Measurements from ENCODE around the gene UBE2M. TPM values are rescaled to one million over a fixed set of nuclear protein-coding genes. Genes with fewer than 3 reads are reported as not detected.

UBE2M gene
- total and polyA plus RNA-seq, 4 experiments from 2014 or later, result 12.4 to 58.3 (median 39.5) TPM

Small RNA genes lying within 50 kb of the gene (microRNA-seq; reads per million reads assigned to microRNA genes)
- not detected for gene MIR6807 (ENCODE audit: borderline microRNAs expressed, borderline number of aligned reads, borderline replicate concordance)

Other genes with a start within 250 kb of the UBE2M start
- gene ZSCAN22, start 231.6 kb downstream of the UBE2M start, total RNA-seq, result 1 to 10 TPM; 5.0 to 5.3 TPM
- gene ZSCAN22, start 231.6 kb downstream of the UBE2M start, polyA plus RNA-seq, result 1 to 10 TPM in 1 of 2 donors, under 1 TPM in 1; 0.36 to 3.5 TPM
- 10 to 100 TPM; 15.8 to 19.0 TPM for gene A1BG, start 205.1 kb downstream of the UBE2M start, total RNA-seq
- gene A1BG, start 205.1 kb downstream of the UBE2M start, polyA plus RNA-seq, result 10 to 100 TPM; 44.7 to 47.9 TPM
- 1 to 10 TPM; 1.7 to 2.0 TPM for gene ZNF497, start 195.9 kb downstream of the UBE2M start, total RNA-seq
- gene ZNF497, start 195.9 kb downstream of the UBE2M start, polyA plus RNA-seq, result 1 to 10 TPM in 1 of 2 donors, under 1 TPM in 1; 0.46 to 1.2 TPM
- gene ZNF837, start 177.6 kb downstream of the UBE2M start, total RNA-seq, result 1 to 10 TPM; 3.4 to 3.5 TPM
- gene ZNF837, start 177.6 kb downstream of the UBE2M start, polyA plus RNA-seq, result 1 to 10 TPM; 3.8 to 4.6 TPM
- 1,000 to 10,000 TPM; 1,267 to 1,360 TPM for gene RPS5, start 171.3 kb downstream of the UBE2M start, total RNA-seq
- gene RPS5, start 171.3 kb downstream of the UBE2M start, polyA plus RNA-seq, result 1,000 to 10,000 TPM; 1,172 to 1,304 TPM
- under 1 TPM in 1 of 2 experiments, not detected in 1; 0.47 TPM for gene RNF225, start 163.0 kb downstream of the UBE2M start, total RNA-seq
- gene RNF225, start 163.0 kb downstream of the UBE2M start, polyA plus RNA-seq, result not detected
- 10 to 100 TPM; 10.3 to 10.7 TPM for gene ZNF584, start 150.0 kb downstream of the UBE2M start, total RNA-seq
- gene ZNF584, start 150.0 kb downstream of the UBE2M start, polyA plus RNA-seq, result 1 to 10 TPM; 6.6 to 9.1 TPM
- gene ZNF132, start 118.5 kb downstream of the UBE2M start, total RNA-seq, result 10 to 100 TPM in 1 of 2 experiments, 1 to 10 TPM in 1; 9.5 to 11.7 TPM
- 1 to 10 TPM in 1 of 2 donors, under 1 TPM in 1; 0.43 to 1.8 TPM for gene ZNF132, start 118.5 kb downstream of the UBE2M start, polyA plus RNA-seq
- 10 to 100 TPM; 13.1 to 13.7 TPM for gene ZNF324B, start 107.0 kb downstream of the UBE2M start, total RNA-seq
- 1 to 10 TPM; 1.2 to 1.5 TPM for gene ZNF324B, start 107.0 kb downstream of the UBE2M start, polyA plus RNA-seq
- 10 to 100 TPM; 27.6 TPM for gene ZNF324, start 91.5 kb downstream of the UBE2M start, total RNA-seq
- 10 to 100 TPM in 1 of 2 donors, 1 to 10 TPM in 1; 5.6 to 17.0 TPM for gene ZNF324, start 91.5 kb downstream of the UBE2M start, polyA plus RNA-seq
- gene ZNF446, start 82.3 kb downstream of the UBE2M start, total RNA-seq, result 10 to 100 TPM; 16.4 to 19.5 TPM
- gene ZNF446, start 82.3 kb downstream of the UBE2M start, polyA plus RNA-seq, result 1 to 10 TPM; 1.4 to 5.5 TPM
- 10 to 100 TPM; 10.5 to 12.2 TPM for gene SLC27A5, start 46.6 kb downstream of the UBE2M start, total RNA-seq
- 10 to 100 TPM; 16.1 to 23.6 TPM for gene SLC27A5, start 46.6 kb downstream of the UBE2M start, polyA plus RNA-seq
- 10 to 100 TPM; 19.8 TPM for gene ZBTB45, start 38.8 kb downstream of the UBE2M start, total RNA-seq
- 1 to 10 TPM; 1.9 to 6.2 TPM for gene ZBTB45, start 38.8 kb downstream of the UBE2M start, polyA plus RNA-seq
- 100 to 1,000 TPM; 342 to 348 TPM for gene TRIM28, start 14.5 kb downstream of the UBE2M start, total RNA-seq
- 10 to 100 TPM; 19.4 to 70.9 TPM for gene TRIM28, start 14.5 kb downstream of the UBE2M start, polyA plus RNA-seq
- 10 to 100 TPM; 81.1 to 88.4 TPM for gene CHMP2A, start 3.5 kb downstream of the UBE2M start, total RNA-seq
- gene CHMP2A, start 3.5 kb downstream of the UBE2M start, polyA plus RNA-seq, result 100 to 1,000 TPM; 200 to 238 TPM
- 10 to 100 TPM; 42.7 to 44.4 TPM for gene MZF1, start 14.7 kb upstream of the UBE2M start, total RNA-seq
- 1 to 10 TPM; 5.2 to 8.9 TPM for gene MZF1, start 14.7 kb upstream of the UBE2M start, polyA plus RNA-seq

Measured in CD4-positive, alpha-beta memory T cell (primary cell).